Gastroesophageal sphincter (tissue), 3 donors: ENCODE data around the gene SH3RF3.

Experiments used
- EP300 ChIP-seq: sonication (generic); formaldehyde crosslinking; IDR thresholded peaks from one replicate; pipeline ENCODE4 v1.6.1; 2017; ENCODE audit warnings: antibody characterized with exemption, mild to moderate bottlenecking
- TF ChIP-seq, protein P1 (sequence below), 4 experiments: fragments of 200-600 bp in 2 of 4; fragments of 450-650 bp in 2 of 4; sonication (generic) in 1 of 4; IDR thresholded peaks; one replicate each; pipeline ENCODE4 v1.5.1; 2017 to 2019; ENCODE audit warnings: antibody characterized with exemption in 4 of 4, mild to moderate bottlenecking in 2 of 4, moderate library complexity in 2 of 4

DNA sequence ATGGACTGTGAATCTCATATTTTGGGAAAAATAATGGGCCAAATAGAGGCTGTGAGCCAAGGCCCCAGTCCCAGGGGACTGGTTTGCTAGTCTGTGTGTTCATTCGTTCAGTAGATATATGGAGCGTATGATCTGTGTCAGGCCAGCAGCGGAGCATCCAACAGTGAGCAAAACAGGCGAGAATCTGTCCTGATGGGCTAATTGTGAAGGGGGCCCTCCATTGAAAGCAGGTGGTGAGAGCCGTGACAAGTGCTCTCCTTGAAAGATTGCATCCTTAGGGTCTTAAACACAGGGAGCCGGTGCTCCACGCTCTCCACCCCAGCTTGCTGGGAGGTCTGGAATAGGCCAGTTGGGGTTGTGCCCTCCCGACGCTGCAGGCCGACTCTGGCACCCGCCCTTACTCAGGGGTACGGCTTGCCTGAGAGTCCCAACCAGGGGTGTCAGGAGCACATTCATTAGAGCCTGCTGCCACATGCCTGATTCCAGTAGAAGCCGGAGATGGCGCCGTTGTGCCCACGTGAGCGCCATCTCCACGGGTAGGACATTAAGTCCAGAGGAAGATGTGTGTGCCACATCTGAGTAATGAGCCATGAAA, 213.3 kb downstream of the SH3RF3 start:
- TF ChIP-seq, protein P1, sequence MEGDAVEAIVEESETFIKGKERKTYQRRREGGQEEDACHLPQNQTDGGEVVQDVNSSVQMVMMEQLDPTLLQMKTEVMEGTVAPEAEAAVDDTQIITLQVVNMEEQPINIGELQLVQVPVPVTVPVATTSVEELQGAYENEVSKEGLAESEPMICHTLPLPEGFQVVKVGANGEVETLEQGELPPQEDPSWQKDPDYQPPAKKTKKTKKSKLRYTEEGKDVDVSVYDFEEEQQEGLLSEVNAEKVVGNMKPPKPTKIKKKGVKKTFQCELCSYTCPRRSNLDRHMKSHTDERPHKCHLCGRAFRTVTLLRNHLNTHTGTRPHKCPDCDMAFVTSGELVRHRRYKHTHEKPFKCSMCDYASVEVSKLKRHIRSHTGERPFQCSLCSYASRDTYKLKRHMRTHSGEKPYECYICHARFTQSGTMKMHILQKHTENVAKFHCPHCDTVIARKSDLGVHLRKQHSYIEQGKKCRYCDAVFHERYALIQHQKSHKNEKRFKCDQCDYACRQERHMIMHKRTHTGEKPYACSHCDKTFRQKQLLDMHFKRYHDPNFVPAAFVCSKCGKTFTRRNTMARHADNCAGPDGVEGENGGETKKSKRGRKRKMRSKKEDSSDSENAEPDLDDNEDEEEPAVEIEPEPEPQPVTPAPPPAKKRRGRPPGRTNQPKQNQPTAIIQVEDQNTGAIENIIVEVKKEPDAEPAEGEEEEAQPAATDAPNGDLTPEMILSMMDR (IDR thresholded peaks at IDR 0.05): no peak
- no peak for TF ChIP-seq EP300
